Fibroblast of pulmonary artery (primary cell): ENCODE results near the gene DGLUCY.
"Not testable (repeated sequence)": the region's sequence is repeated elsewhere in the genome, so short reads cannot be mapped to it uniquely, and the experiment has no call there.

Experiments used
- DNase-seq: peaks from one replicate; pipeline ENCODE4 v3.0.0-alpha.2; 2010; ENCODE audit warnings: low read depth
- H3K4me3 ChIP-seq: replicated peaks from 2 replicates; pipeline ENCODE4 v1.5.1; 2011; ENCODE audit warnings: low read depth, mild to moderate bottlenecking, control low read depth, low read length, moderate library complexity
- CTCF ChIP-seq: IDR thresholded peaks from 2 replicates; pipeline ENCODE4 v1.5.1; 2011; ENCODE audit warnings: mild to moderate bottlenecking, control low read depth, low read length, inconsistent platforms; ENCODE audit errors: missing control alignments

The DGLUCY gene

GRCh38 chr14:91116913-91117588, 3.2 kb downstream of the DGLUCY start:
- DNase-seq, result no peak
- H3K4me3 ChIP-seq, result no peak overlapping the region
- TF ChIP-seq CTCF, result no peak

DNA sequence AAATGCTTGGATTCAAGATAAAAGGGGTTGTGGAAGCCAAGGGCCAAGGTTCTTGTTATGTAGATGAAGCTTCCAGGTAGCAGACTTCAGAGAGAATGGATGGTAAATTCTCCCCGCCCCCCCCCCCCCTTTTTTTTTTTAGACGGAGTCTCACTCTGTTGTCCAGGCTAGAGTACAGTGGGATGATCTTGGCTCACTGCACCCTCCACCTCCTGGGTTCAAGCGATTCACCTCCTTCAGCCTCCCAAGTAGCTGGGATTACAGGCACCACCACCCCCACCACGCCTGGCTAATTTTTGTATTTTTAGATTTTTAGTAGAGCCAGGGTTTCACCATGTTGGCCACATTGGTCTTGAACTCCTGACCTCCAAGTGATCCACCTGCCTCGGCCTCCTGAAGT, 4.1 kb downstream of the DGLUCY start:
- H3K4me3 ChIP-seq, result no peak overlapping the region

DNA sequence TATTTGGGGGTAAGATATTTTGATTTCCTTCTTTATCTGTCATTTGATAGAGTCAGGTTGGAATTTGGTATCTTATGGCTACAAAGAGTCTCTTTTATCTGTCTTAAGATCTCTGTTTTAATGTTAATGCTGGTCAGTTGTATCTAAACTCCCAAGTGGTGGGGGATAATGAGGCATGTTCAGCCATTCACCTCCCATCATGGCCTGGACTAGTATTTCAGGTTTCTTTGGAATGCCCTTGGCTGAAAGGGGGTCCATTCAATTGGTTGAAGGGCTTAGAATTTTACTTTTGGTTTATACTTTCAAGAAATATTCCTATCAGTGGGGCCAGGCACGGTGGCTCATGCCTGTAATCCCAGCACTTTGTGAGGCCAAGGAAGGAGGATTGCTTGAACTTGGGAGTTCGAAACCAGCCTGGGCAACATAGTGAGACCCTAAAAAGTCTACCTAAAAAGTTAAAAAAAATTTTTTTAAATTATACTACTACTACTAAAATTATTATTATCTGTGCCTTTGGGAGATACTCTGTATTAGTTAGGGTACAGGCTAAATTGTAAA, 4.7 kb downstream of the DGLUCY start:
- no peak for TF ChIP-seq CTCF
- no peak for DNase-seq
- no peak overlapping the region for H3K4me3 ChIP-seq

More for the DNA sequence above, 4.1 kb downstream of the DGLUCY start:
- no peak for DNase-seq
- no peak for TF ChIP-seq CTCF

GRCh38 chr14:91119556-91120311, 5.9 kb downstream of the DGLUCY start:
- TF ChIP-seq CTCF, result no peak
- peak; percentile 53 for DNase-seq
- H3K4me3 ChIP-seq, result no peak overlapping the region

GRCh38 chr14:91123201-91123600, 9.3 kb downstream of the DGLUCY start:
- no peak for TF ChIP-seq CTCF
- no peak for DNase-seq
- H3K4me3 ChIP-seq, result no peak overlapping the region

DNA sequence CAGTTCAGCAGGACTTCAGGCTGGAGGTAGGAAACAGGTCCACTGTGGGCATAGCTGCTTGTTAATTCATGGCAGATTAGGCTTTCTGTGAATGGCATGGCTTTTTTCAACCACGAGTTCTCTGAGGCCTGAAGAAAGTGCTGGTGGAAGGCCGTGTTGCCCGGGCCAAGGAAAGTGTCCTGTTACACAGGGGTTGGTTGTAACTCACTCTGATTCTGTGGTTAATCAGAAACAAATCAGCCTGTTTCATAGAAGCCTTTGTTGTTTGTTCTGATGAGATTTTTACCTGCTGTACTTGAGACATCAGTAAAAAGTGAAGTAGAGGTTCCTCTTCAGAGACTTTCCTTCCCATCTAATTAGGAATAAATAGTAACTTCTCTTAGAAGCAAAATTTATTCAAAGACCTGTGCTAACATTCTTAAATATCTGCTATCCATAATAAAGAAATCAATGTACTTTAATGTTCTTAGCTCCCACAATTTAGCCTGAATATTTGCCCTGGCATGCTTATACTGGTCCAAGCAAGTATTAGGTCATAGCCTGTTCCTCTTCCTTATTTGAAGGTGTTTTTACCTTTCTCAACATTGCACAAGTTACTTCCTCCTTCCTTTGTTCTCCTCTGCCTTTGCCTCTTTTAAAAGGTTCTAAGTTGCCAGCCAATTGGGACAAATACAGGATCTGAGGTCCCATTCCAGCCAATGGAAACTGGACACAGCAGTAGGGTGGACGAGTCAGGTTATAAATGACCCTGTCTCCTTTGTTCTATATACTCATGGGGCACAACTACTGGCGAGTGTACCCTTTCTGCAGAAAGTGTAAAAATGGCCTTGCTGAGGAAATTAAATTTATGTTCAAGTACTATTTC, 10.8 kb downstream of the DGLUCY start:
- not testable (repeated sequence) for H3K4me3 ChIP-seq, DNase-seq

GRCh38 chr14:91125271-91125660, 11.4 kb downstream of the DGLUCY start:
- H3K4me3 ChIP-seq, result no peak overlapping the region
- no peak for DNase-seq
- TF ChIP-seq CTCF, result no peak
